GM12878 (cell line): ENCODE measurements around the gene EGF. TPM values are rescaled to one million over a fixed set of nuclear protein-coding genes. Genes with fewer than 3 reads are reported as not detected.

Source experiments
- ATF2 ChIP-seq: IDR thresholded peaks from 2 replicates; pipeline ENCODE4 v1.6.1; 2012; ENCODE audit warnings: low read length, inconsistent platforms
- CHD2 ChIP-seq: IDR thresholded peaks from 2 replicates; pipeline ENCODE4 v1.6.1; 2011; ENCODE audit warnings: low read depth, low read length, improper control_type of control experiment, borderline replicate concordance
- DPF2 ChIP-seq: fragments of 450-650 bp; IDR thresholded peaks from 2 replicates; pipeline ENCODE4 v1.6.1; 2017; ENCODE audit warnings: mild to moderate bottlenecking
- ESRRA ChIP-seq: IDR thresholded peaks from 2 replicates; pipeline ENCODE4 v1.6.1; 2012; ENCODE audit warnings: mild to moderate bottlenecking, low read length, improper control_type of control experiment
- ETV6 ChIP-seq, 2 experiments: fragments of 450-650 bp in 1 of 2; IDR thresholded peaks in 1 of 2; conservative IDR thresholded peaks in 1 of 2; 2 replicates each; pipeline ENCODE4 v1.6.1; 2014; ENCODE audit warnings: antibody characterized with exemption in 1 of 2, borderline replicate concordance in 1 of 2, low read depth in 1 of 2, mild to moderate bottlenecking in 1 of 2, moderate library complexity in 1 of 2
- FOS ChIP-seq: IDR thresholded peaks from 3 replicates; pipeline ENCODE4 v1.6.1; 2011; ENCODE audit warnings: borderline replicate concordance; ENCODE audit not compliant: insufficient read length; ENCODE audit errors: extremely low read depth
- GATAD2B ChIP-seq: fragments of 450-650 bp; conservative IDR thresholded peaks from 2 replicates; pipeline ENCODE4 v1.6.1; 2017; ENCODE audit warnings: low read depth, mild to moderate bottlenecking, moderate library complexity
- HSF1 ChIP-seq: fragments of 150-350 bp; IDR thresholded peaks from 2 replicates; pipeline ENCODE4 v1.6.1; 2014; ENCODE audit warnings: mild to moderate bottlenecking, low read depth, low read length
- IKZF1 ChIP-seq: fragments of 450-650 bp; conservative IDR thresholded peaks from 2 replicates; pipeline ENCODE4 v1.6.1; 2017; ENCODE audit warnings: antibody characterized with exemption, mild to moderate bottlenecking
- MTA2 ChIP-seq: fragments of 450-650 bp; IDR thresholded peaks from 2 replicates; pipeline ENCODE4 v1.6.1; 2016; ENCODE audit warnings: low read depth, mild to moderate bottlenecking, moderate library complexity
- MXI1 ChIP-seq: fragments of 150-350 bp; IDR thresholded peaks from 2 replicates; pipeline ENCODE4 v1.6.1; 2011; ENCODE audit warnings: low read depth, mild to moderate bottlenecking, inconsistent platforms, low read length, improper control_type of control experiment
- NBN ChIP-seq: fragments of 450-650 bp; IDR thresholded peaks from 2 replicates; pipeline ENCODE4 v1.6.1; 2016
- NFYB ChIP-seq: IDR thresholded peaks from 2 replicates; pipeline ENCODE4 v1.6.1; 2011; ENCODE audit warnings: low read depth, mild to moderate bottlenecking, low read length, improper control_type of control experiment, moderate library complexity; ENCODE audit not compliant: insufficient read depth
- NR2F1 ChIP-seq: fragments of 450-650 bp; conservative IDR thresholded peaks from 2 replicates; pipeline ENCODE4 v1.6.1; 2017; ENCODE audit warnings: mild to moderate bottlenecking
- PAX5 ChIP-seq: IDR thresholded peaks from 2 replicates; pipeline ENCODE4 v1.6.1; 2011; ENCODE audit warnings: low read depth, low read length, borderline replicate concordance
- RBBP5 ChIP-seq: fragments of 200-600 bp; sonication (generic); conservative IDR thresholded peaks from 2 replicates; pipeline ENCODE4 v1.6.1; 2016
- RCOR1 ChIP-seq: conservative IDR thresholded peaks from 2 replicates; pipeline ENCODE4 v1.6.1; 2012; ENCODE audit warnings: low read depth, low read length, improper control_type of control experiment
- SMARCA5 ChIP-seq: fragments of 450-650 bp; IDR thresholded peaks from 2 replicates; pipeline ENCODE4 v1.6.1; 2017; ENCODE audit warnings: mild to moderate bottlenecking
- SPI1 ChIP-seq: IDR thresholded peaks from 2 replicates; pipeline ENCODE4 v1.6.1; 2011; ENCODE audit warnings: low read depth, mild to moderate bottlenecking, low read length, moderate library complexity, borderline replicate concordance; ENCODE audit not compliant: insufficient read depth
- STAT1 ChIP-seq: fragments of 450-650 bp; conservative IDR thresholded peaks from 2 replicates; pipeline ENCODE4 v1.6.1; 2014; ENCODE audit warnings: antibody characterized with exemption, mild to moderate bottlenecking
- SUZ12 ChIP-seq: fragments of 200-600 bp; sonication (generic); IDR thresholded peaks from one replicate; pipeline ENCODE4 v1.6.1; 2018; ENCODE audit warnings: antibody characterized with exemption, mild to moderate bottlenecking; ENCODE audit not compliant: unreplicated experiment
- TCF7 ChIP-seq: IDR thresholded peaks from 2 replicates; pipeline ENCODE4 v1.6.1; 2014; ENCODE audit warnings: antibody characterized with exemption, borderline replicate concordance
- USF1 ChIP-seq: IDR thresholded peaks from 2 replicates; pipeline ENCODE4 v1.6.1; 2011; ENCODE audit warnings: borderline replicate concordance, low read depth, mild to moderate bottlenecking, moderate library complexity, mixed read lengths, low read length; ENCODE audit not compliant: insufficient read depth; ENCODE audit errors: extremely low read length
- ZBED1 ChIP-seq: IDR thresholded peaks from 2 replicates; pipeline ENCODE4 v1.6.1; 2016; ENCODE audit warnings: borderline replicate concordance
- ZNF24 ChIP-seq: fragments of 450-650 bp; IDR thresholded peaks from 2 replicates; pipeline ENCODE4 v1.6.1; 2017; ENCODE audit warnings: antibody characterized with exemption, mild to moderate bottlenecking
- polyA plus RNA-seq, 11 experiments: library from polyadenylated mRNA; depleted of rRNA in 4 of 11; unstranded in 6 of 11; stranded (reverse) in 5 of 11; fragments of >200 nt; fragmentation: Nextera tagmentation in 4 of 11; fragmentation: Illumina TruSeq in 1 of 11; extraction: Ambion mirVana in 4 of 11; extraction: Trizol in 1 of 11; gene quantifications; 1 replicate in 1 of 11; 2 replicates in 10 of 11; pipeline versions ENCODE4 v1.2.1 to v1.2.3, GENCODE V29; 2011 to 2016; ENCODE audit warnings: inconsistent platforms in 2 of 11, missing spikeins in 2 of 11, low read depth in 1 of 11
- total RNA-seq, 4 experiments: library from RNA; depleted of rRNA in 3 of 4; stranded (reverse); fragments of >200 nt in 3 of 4; fragmentation: Illumina TruSeq in 1 of 4; extraction: Trizol in 1 of 4; gene quantifications; 2 replicates each; pipeline versions ENCODE4 v1.2.1 to v1.2.3, GENCODE V29; 2013 to 2021

The EGF gene
- total and polyA plus RNA-seq, 10 of the 15 experiments (the other 5 are each of a cell fraction or from before 2014, with no cell fraction given), result 0.02 to 0.90 (median 0.19) TPM; not detected in 4

GRCh38 chr4:110055158-110055768, 142.6 kb downstream of the EGF start (continued):
- TF ChIP-seq NFYB (no peak), NR2F1 (no peak), ETV6 (conservative IDR thresholded peaks at IDR 0.05 in 1 of 2, IDR thresholded peaks at IDR 0.05 in 1 of 2; ENCODE audit: borderline replicate concordance in 1 of 2, low read depth in 1 of 2) (0 out of 4 replicates have a peak, but pooled peaks of 1 of the 2 experiments have one; percentile 25), TCF7 (no peak), IKZF1 (peak; percentile 84), ESRRA (no peak), HSF1 (no peak), STAT1 (no peak), SUZ12 (no peak), MXI1 (0 out of 2 replicates have a peak, but pooled peaks have one; percentile 23), GATAD2B (no peak; the same call in 1 of the 2 replicates), CHD2 (no peak), USF1 (no peak), ZNF24 (no peak), MTA2 (no peak), NBN (0 out of 2 replicates have a peak, but pooled peaks have one; percentile 27), DPF2 (peak; percentile 33; the same call in 1 of the 2 replicates), ZBED1 (no peak), FOS (no peak), PAX5 (peak; percentile 70; the same call in 1 of the 2 replicates), RBBP5 (no peak), ATF2 (peak; percentile 72), SMARCA5 (no peak), SPI1 (no peak), RCOR1 (no peak)
